Activated CD4-positive, alpha-beta memory T cell treated with anti-CD3 and anti-CD28 coated beads, Interleukin-2, amount 10 ng/mL, durations not matched to agents 7 days and 5 days (primary cell): ENCODE results near the gene BICRA. TPM values are rescaled to one million over a fixed set of nuclear protein-coding genes. Genes with fewer than 3 reads are reported as not detected.

ENCODE experiments used
- CTCF ChIA-PET: fragments of 350-600 bp; sonication (Branson Sonifier 250); formaldehyde crosslinking; loops from one replicate; lab custom pipeline; 2021; ENCODE audit warnings: antibody characterized with exemption, inconsistent platforms; lab: Charles Lee
- POLR2A ChIA-PET: fragments of 350-600 bp; sonication (Branson Sonifier 250); formaldehyde crosslinking; loops from one replicate; lab custom pipeline; 2021; ENCODE audit warnings: antibody characterized with exemption; lab: Charles Lee
- DNase-seq: peaks from one replicate; pipeline ENCODE4 v3.0.0-alpha.2; 2020
- H3K27ac Mint-ChIP-seq: one replicate; pipeline ENCODE4 v1.8.0; 2021; ENCODE audit warnings: mild to moderate bottlenecking, mixed read lengths
- H3K27me3 Mint-ChIP-seq: one replicate; pipeline ENCODE4 v1.8.0; 2021; ENCODE audit warnings: mixed read lengths
- H3K36me3 Mint-ChIP-seq: one replicate; pipeline ENCODE4 v1.8.0; 2021; ENCODE audit warnings: low read depth, mixed read lengths
- H3K4me1 Mint-ChIP-seq: one replicate; pipeline ENCODE4 v1.8.0; 2021; ENCODE audit warnings: mixed read lengths
- H3K4me3 Mint-ChIP-seq: one replicate; pipeline ENCODE4 v1.8.0; 2021; ENCODE audit warnings: mild to moderate bottlenecking, mixed read lengths
- H3K9me3 Mint-ChIP-seq: one replicate; pipeline ENCODE4 v1.8.0; 2021; ENCODE audit warnings: mixed read lengths
- total RNA-seq, 2 experiments: library from RNA; stranded (reverse); gene quantifications; one replicate each; pipeline ENCODE4 v1.2.3, GENCODE V29; 2021

BICRA gene
- total RNA-seq, 2 experiments from 2014 or later = 20.2 to 23.3 TPM

- Mint-ChIP-seq H3K4me1 (peaks cover 33% of the 10 kb centered on the region), H3K27me3 (peaks cover 5% of the 10 kb centered on the region), H3K36me3 (peaks cover 11% of the 10 kb centered on the region), H3K4me3 (peak overlapping the region; percentile 75), H3K27ac (peak overlapping the region; percentile 78), H3K9me3 (no peaks in the 10 kb centered on the region)
- DNase-seq = peak; percentile 97
- POLR2A ChIA-PET = interaction anchor here (0.9 to 2.0 kb wide), 9 partner anchors 9 to 1008 kb away, joined by 3 to 40 read pairs (median 5); partner anchors contain the start of genes CALM3, NAPA and NOP53
- CTCF ChIA-PET = interaction anchor here (1.2 to 1.7 kb wide), 3 partner anchors 8 to 124 kb away, joined by 4 to 5 read pairs (median 5); partner anchors contain the start of gene KPTN
These were observed 638 bp upstream of the BICRA start for GRCh38 chr19:47608074-47608918.

- H3K4me1 Mint-ChIP-seq = peaks cover 26% of the 10 kb centered on the region
- H3K27me3 Mint-ChIP-seq = no peaks in the 10 kb centered on the region
- no peaks in the 10 kb centered on the region for H3K9me3 Mint-ChIP-seq
- H3K27ac Mint-ChIP-seq = peak overlapping the region; percentile 78
- ChIA-PET CTCF (interaction anchor here (0.9 to 2.0 kb wide), 5 partner anchors 10 to 174 kb away, joined by 4 to 13 read pairs (median 7); partner anchors contain the start of genes KPTN and NAPA), POLR2A (interaction anchor here (0.7 to 2.8 kb wide), 10 partner anchors 9 to 497 kb away, joined by 3 to 46 read pairs (median 6); partner anchors contain the start of genes KPTN, NAPA and ZC3H4)
- DNase-seq = peak; percentile 67
- H3K4me3 Mint-ChIP-seq = peak overlapping the region; percentile 75
- peaks cover 16% of the 10 kb centered on the region for H3K36me3 Mint-ChIP-seq
These were observed 1.3 kb downstream of the BICRA start for GRCh38 chr19:47609906-47610894.

- peaks cover 27% of the 10 kb centered on the region for H3K4me1 Mint-ChIP-seq
- H3K9me3 Mint-ChIP-seq = no peaks in the 10 kb centered on the region
- peak overlapping the region; percentile 78 for H3K27ac Mint-ChIP-seq
- no peaks in the 10 kb centered on the region for H3K27me3 Mint-ChIP-seq
- H3K4me3 Mint-ChIP-seq = peak overlapping the region; percentile 75
- no peak for DNase-seq
- peaks cover 18% of the 10 kb centered on the region for H3K36me3 Mint-ChIP-seq
- ChIA-PET CTCF (interaction anchor here (0.9 to 2.0 kb wide), 5 partner anchors 11 to 174 kb away, joined by 4 to 13 read pairs (median 7); partner anchors contain the start of genes KPTN and NAPA), POLR2A (interaction anchor here (1.1 to 2.8 kb wide), 8 partner anchors 10 to 337 kb away, joined by 3 to 46 read pairs (median 6); partner anchors contain the start of genes KPTN and NAPA)
These were observed 2.0 kb downstream of the BICRA start for GRCh38 chr19:47610902-47611301.

- Mint-ChIP-seq H3K9me3 (no peaks in the 10 kb centered on the region), H3K4me1 (peaks cover 17% of the 10 kb centered on the region), H3K4me3 (no peak overlapping the region), H3K36me3 (peaks cover 13% of the 10 kb centered on the region), H3K27me3 (no peaks in the 10 kb centered on the region), H3K27ac (no peak overlapping the region)
- DNase-seq = no peak
- CTCF ChIA-PET = no interaction called here
- POLR2A ChIA-PET = interaction anchor here (0.6 kb wide), 1 partner anchor 13 kb away, joined by 3 read pairs; no protein-coding TSS in a partner anchor
These were observed 4.5 kb downstream of the BICRA start for GRCh38 chr19:47613165-47614020.

GRCh38 chr19:47614021-47614295, 5.0 kb downstream of the BICRA start:
- H3K4me1 Mint-ChIP-seq = peaks cover 17% of the 10 kb centered on the region
- DNase-seq = no peak
- ChIA-PET POLR2A (interaction anchor here (0.6 kb wide), 1 partner anchor 13 kb away, joined by 3 read pairs; no protein-coding TSS in a partner anchor), CTCF (no interaction called here)
- H3K36me3 Mint-ChIP-seq = peaks cover 12% of the 10 kb centered on the region
- no peak overlapping the region for H3K4me3 Mint-ChIP-seq
- no peak overlapping the region for H3K27ac Mint-ChIP-seq
- H3K27me3 Mint-ChIP-seq = no peaks in the 10 kb centered on the region
- no peaks in the 10 kb centered on the region for H3K9me3 Mint-ChIP-seq

GRCh38 chr19:47614559-47614958, 5.6 kb downstream of the BICRA start:
- H3K27ac Mint-ChIP-seq = no peak overlapping the region
- H3K4me3 Mint-ChIP-seq = no peak overlapping the region
- CTCF ChIA-PET = no interaction called here
- H3K36me3 Mint-ChIP-seq = peaks cover 11% of the 10 kb centered on the region
- no peak for DNase-seq
- no peaks in the 10 kb centered on the region for H3K9me3 Mint-ChIP-seq
- POLR2A ChIA-PET = no interaction called here
- peaks cover 17% of the 10 kb centered on the region for H3K4me1 Mint-ChIP-seq
- H3K27me3 Mint-ChIP-seq = no peaks in the 10 kb centered on the region

GRCh38 chr19:47615230-47615629, 6.3 kb downstream of the BICRA start:
- Mint-ChIP-seq H3K9me3 (no peaks in the 10 kb centered on the region), H3K27ac (no peak overlapping the region), H3K4me3 (no peak overlapping the region), H3K27me3 (no peaks in the 10 kb centered on the region), H3K4me1 (peaks cover 17% of the 10 kb centered on the region), H3K36me3 (peaks cover 11% of the 10 kb centered on the region)
- POLR2A ChIA-PET = no interaction called here
- no peak for DNase-seq
- CTCF ChIA-PET = no interaction called here

- Mint-ChIP-seq H3K27me3 (no peaks in the 10 kb centered on the region), H3K4me3 (no peak overlapping the region), H3K27ac (no peak overlapping the region), H3K4me1 (peaks cover 12% of the 10 kb centered on the region), H3K36me3 (peaks cover 11% of the 10 kb centered on the region), H3K9me3 (no peaks in the 10 kb centered on the region)
- CTCF ChIA-PET = no interaction called here
- POLR2A ChIA-PET = no interaction called here
- no peak for DNase-seq
These were observed 6.8 kb downstream of the BICRA start for GRCh38 chr19:47615714-47616113.

GRCh38 chr19:47618771-47619170, 9.8 kb downstream of the BICRA start:
- no peak overlapping the region for H3K4me3 Mint-ChIP-seq
- POLR2A ChIA-PET = no interaction called here
- H3K9me3 Mint-ChIP-seq = no peaks in the 10 kb centered on the region
- H3K27me3 Mint-ChIP-seq = no peaks in the 10 kb centered on the region
- H3K27ac Mint-ChIP-seq = no peak overlapping the region
- no peak for DNase-seq
- H3K36me3 Mint-ChIP-seq = peaks cover 4% of the 10 kb centered on the region
- CTCF ChIA-PET = no interaction called here
- H3K4me1 Mint-ChIP-seq = peaks cover 2% of the 10 kb centered on the region

GRCh38 chr19:47619763-47620162, 10.8 kb downstream of the BICRA start:
- Mint-ChIP-seq H3K36me3 (peaks cover 7% of the 10 kb centered on the region), H3K4me3 (no peak overlapping the region), H3K9me3 (no peaks in the 10 kb centered on the region), H3K27me3 (no peaks in the 10 kb centered on the region), H3K4me1 (peaks cover 3% of the 10 kb centered on the region), H3K27ac (no peak overlapping the region)
- ChIA-PET POLR2A (interaction anchor here (0.6 kb wide), 1 partner anchor 13 kb away, joined by 4 read pairs; no protein-coding TSS in a partner anchor), CTCF (no interaction called here)
- DNase-seq = no peak

- CTCF ChIA-PET = no interaction called here
- Mint-ChIP-seq H3K27me3 (no peaks in the 10 kb centered on the region), H3K4me1 (peaks cover 2% of the 10 kb centered on the region), H3K27ac (no peak overlapping the region), H3K4me3 (no peak overlapping the region), H3K36me3 (peaks cover 4% of the 10 kb centered on the region), H3K9me3 (no peaks in the 10 kb centered on the region)
- POLR2A ChIA-PET = no interaction called here
- DNase-seq = no peak
These were observed 14.4 kb downstream of the BICRA start for GRCh38 chr19:47623151-47623920.
